Endodermal cell (in vitro differentiated cells): ENCODE data around the gene SRBD1. TPM values are rescaled to one million over a fixed set of nuclear protein-coding genes. Genes with fewer than 3 reads are reported as not detected.
A peak's percentile ranks its signal among the peaks of the same experiment; 100 is the strongest.

ENCODE experiments used
- DNase-seq: peaks from one replicate; pipeline ENCODE4 v3.0.0-alpha.2; 2017
- H3K27ac ChIP-seq: 2 replicates; pipeline ENCODE4 v1.5.1; 2013; ENCODE audit warnings: mild to moderate bottlenecking, low read depth, low read length, moderate library complexity
- H3K27me3 ChIP-seq: 2 replicates; pipeline ENCODE4 v1.6.1; 2013; ENCODE audit warnings: mild to moderate bottlenecking, low read length, moderate library complexity; ENCODE audit not compliant: insufficient read depth, control insufficient read depth, poor library complexity, severe bottlenecking
- H3K36me3 ChIP-seq: 2 replicates; pipeline ENCODE4 v1.7.0; 2013; ENCODE audit warnings: mild to moderate bottlenecking, low read length, moderate library complexity; ENCODE audit not compliant: control insufficient read depth, insufficient read depth
- H3K4me1 ChIP-seq: one replicate; pipeline ENCODE4 v1.7.0; 2013; ENCODE audit warnings: low read length; ENCODE audit not compliant: control insufficient read depth, insufficient read depth
- H3K4me3 ChIP-seq: 2 replicates; pipeline ENCODE4 v1.5.1; 2013; ENCODE audit warnings: mild to moderate bottlenecking, low read length, moderate library complexity
- H3K9ac ChIP-seq: 2 replicates; pipeline ENCODE4 v1.6.1; 2013; ENCODE audit warnings: mild to moderate bottlenecking, low read length, moderate library complexity; ENCODE audit not compliant: poor library complexity, severe bottlenecking; ENCODE audit errors: extremely low read depth
- H3K9me3 ChIP-seq: 2 replicates; pipeline ENCODE4 v1.6.1; 2013; ENCODE audit warnings: mild to moderate bottlenecking, low read length, moderate library complexity; ENCODE audit not compliant: control insufficient read depth
- H3K27ac Mint-ChIP-seq: 2 replicates; pipeline ENCODE4 v1.8.0; 2020; ENCODE audit warnings: mixed read lengths
- H3K27me3 Mint-ChIP-seq: 2 replicates; pipeline ENCODE4 v1.8.0; 2021; ENCODE audit warnings: mild to moderate bottlenecking, mixed read lengths; ENCODE audit not compliant: insufficient read depth
- H3K36me3 Mint-ChIP-seq: 2 replicates; pipeline ENCODE4 v1.8.0; 2020; ENCODE audit warnings: low read depth, mixed read lengths
- H3K4me1 Mint-ChIP-seq: 2 replicates; pipeline ENCODE4 v1.8.0; 2020; ENCODE audit warnings: mixed read lengths
- H3K4me3 Mint-ChIP-seq: 2 replicates; pipeline ENCODE4 v1.8.0; 2020; ENCODE audit warnings: mild to moderate bottlenecking, moderate library complexity, mixed read lengths
- H3K9me3 Mint-ChIP-seq: 2 replicates; pipeline ENCODE4 v1.8.0; 2020; ENCODE audit warnings: mild to moderate bottlenecking, mixed read lengths
- WGBS, 2 experiments: methylation state at CpG; one replicate each; pipeline versions ENCODE4 v1.1.5 to v1.1.7; 2013; ENCODE audit warnings: missing lambda C conversion rate in 2 of 2, mixed read lengths in 1 of 2; ENCODE audit not compliant: insufficient coverage in 1 of 2, insufficient read length in 1 of 2; 5-methylcytosine and 5-hydroxymethylcytosine counted together
- total RNA-seq, 2 donors: library from RNA; stranded (reverse); fragmentation: NEBNext Ultra II Directional in 1 of 2; extraction: Animal tissue kit (Norgen Biotek cat#: 25700) in 1 of 2; gene quantifications; 2 replicates in 1 of 2; 3 replicates in 1 of 2; pipeline ENCODE4 v1.2.1, GENCODE V29; 2021
- TF ChIP-seq, protein P1 (sequence below): fragments of 200-600 bp; sonication (generic); conservative IDR thresholded peaks from 2 replicates; pipeline ENCODE4 v1.5.0; 2021; ENCODE audit warnings: antibody characterized with exemption, mild to moderate bottlenecking

The SRBD1 gene
- total RNA-seq, 2 donors from 2014 or later: 17.7 to 19.6 TPM

DNA sequence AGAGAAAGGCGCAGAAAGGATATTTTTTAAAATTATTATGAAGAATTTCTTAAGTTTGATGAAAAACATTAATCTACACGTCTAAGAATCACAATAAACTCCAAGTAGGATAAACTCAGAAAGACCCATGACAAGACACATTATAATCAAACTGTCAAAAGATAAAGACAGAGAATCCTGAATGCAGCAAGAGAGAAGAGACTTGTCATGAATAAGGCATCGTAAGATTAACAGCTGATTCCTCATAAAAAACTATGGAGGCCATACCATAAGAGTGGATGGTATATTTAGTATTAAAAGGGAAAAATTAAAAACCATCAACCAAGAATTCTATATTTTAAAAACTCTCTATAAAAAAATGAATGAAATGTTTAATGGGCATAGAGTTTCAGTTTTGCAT is 39.1 kb downstream of the SRBD1 start:
- peaks cover 5% of the 10 kb centered on the region for H3K9me3 Mint-ChIP-seq
- no peaks in the 10 kb centered on the region for H3K27me3 ChIP-seq
- no peaks in the 10 kb centered on the region for H3K4me1 ChIP-seq
- H3K9me3 ChIP-seq: peaks cover 8% of the 10 kb centered on the region
- TF ChIP-seq, protein P1, sequence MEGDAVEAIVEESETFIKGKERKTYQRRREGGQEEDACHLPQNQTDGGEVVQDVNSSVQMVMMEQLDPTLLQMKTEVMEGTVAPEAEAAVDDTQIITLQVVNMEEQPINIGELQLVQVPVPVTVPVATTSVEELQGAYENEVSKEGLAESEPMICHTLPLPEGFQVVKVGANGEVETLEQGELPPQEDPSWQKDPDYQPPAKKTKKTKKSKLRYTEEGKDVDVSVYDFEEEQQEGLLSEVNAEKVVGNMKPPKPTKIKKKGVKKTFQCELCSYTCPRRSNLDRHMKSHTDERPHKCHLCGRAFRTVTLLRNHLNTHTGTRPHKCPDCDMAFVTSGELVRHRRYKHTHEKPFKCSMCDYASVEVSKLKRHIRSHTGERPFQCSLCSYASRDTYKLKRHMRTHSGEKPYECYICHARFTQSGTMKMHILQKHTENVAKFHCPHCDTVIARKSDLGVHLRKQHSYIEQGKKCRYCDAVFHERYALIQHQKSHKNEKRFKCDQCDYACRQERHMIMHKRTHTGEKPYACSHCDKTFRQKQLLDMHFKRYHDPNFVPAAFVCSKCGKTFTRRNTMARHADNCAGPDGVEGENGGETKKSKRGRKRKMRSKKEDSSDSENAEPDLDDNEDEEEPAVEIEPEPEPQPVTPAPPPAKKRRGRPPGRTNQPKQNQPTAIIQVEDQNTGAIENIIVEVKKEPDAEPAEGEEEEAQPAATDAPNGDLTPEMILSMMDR: no peak
- H3K4me1 Mint-ChIP-seq: peaks cover 14% of the 10 kb centered on the region
- no peak overlapping the region for H3K4me3 ChIP-seq
- H3K36me3 Mint-ChIP-seq: peaks cover 30% of the 10 kb centered on the region
- H3K27ac ChIP-seq: no peak overlapping the region
- 100% methylated on average over 1 of the region's 3 CpGs; no CpG with 5 or more reads in 1 of the 2 experiments for WGBS, 2 experiments
- H3K36me3 ChIP-seq: peaks cover 27% of the 10 kb centered on the region
- H3K27ac Mint-ChIP-seq: no peak overlapping the region
- H3K9ac ChIP-seq: no peak overlapping the region
- H3K4me3 Mint-ChIP-seq: no peak overlapping the region
- DNase-seq: no peak
- H3K27me3 Mint-ChIP-seq: no peaks in the 10 kb centered on the region

GRCh38 chr2:45570671-45571334 is 40.3 kb downstream of the SRBD1 start:
- Histone ChIP-seq H3K27me3 (no peaks in the 10 kb centered on the region), H3K9me3 (peaks cover 8% of the 10 kb centered on the region), H3K4me3 (no peak overlapping the region), H3K27ac (no peak overlapping the region), H3K9ac (no peak overlapping the region), H3K36me3 (peaks cover 27% of the 10 kb centered on the region), H3K4me1 (no peaks in the 10 kb centered on the region)
- WGBS, 2 experiments: 77 to 90% methylated on average over 3 of the region's 3 CpGs
- TF ChIP-seq, protein P1: no peak
- Mint-ChIP-seq H3K27me3 (no peaks in the 10 kb centered on the region), H3K4me3 (no peak overlapping the region), H3K27ac (no peak overlapping the region), H3K9me3 (peaks cover 5% of the 10 kb centered on the region), H3K4me1 (peaks cover 14% of the 10 kb centered on the region), H3K36me3 (peaks cover 28% of the 10 kb centered on the region)
- DNase-seq: peak; percentile 66

DNA sequence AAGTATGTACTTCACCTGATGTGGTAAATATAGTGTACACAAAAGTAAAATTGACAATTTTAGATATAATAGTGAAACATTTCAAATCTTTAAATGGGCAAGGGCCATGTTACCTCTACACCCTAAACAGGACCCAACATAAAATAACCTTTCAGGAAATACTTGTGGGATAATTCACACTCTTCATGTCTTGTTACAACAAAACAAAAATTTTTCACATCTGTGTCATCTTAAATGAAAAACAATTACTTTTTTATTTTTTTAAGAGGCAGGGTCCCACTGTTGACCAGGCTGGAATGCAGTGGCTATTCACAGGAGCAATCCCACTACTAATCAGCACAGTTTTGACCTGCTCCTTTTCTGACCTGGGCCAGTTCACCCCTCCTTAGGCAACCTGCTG is 42.1 kb downstream of the SRBD1 start:
- peaks cover 27% of the 10 kb centered on the region for H3K36me3 Mint-ChIP-seq
- H3K27me3 ChIP-seq: no peaks in the 10 kb centered on the region
- no peak for DNase-seq
- no peak overlapping the region for H3K4me3 Mint-ChIP-seq
- H3K27ac Mint-ChIP-seq: no peak overlapping the region
- peaks cover 14% of the 10 kb centered on the region for H3K4me1 Mint-ChIP-seq
- TF ChIP-seq, protein P1: no peak
- H3K9me3 Mint-ChIP-seq: peaks cover 5% of the 10 kb centered on the region
- no peak overlapping the region for H3K9ac ChIP-seq
- H3K4me1 ChIP-seq: no peaks in the 10 kb centered on the region
- H3K27ac ChIP-seq: no peak overlapping the region
- H3K27me3 Mint-ChIP-seq: no peaks in the 10 kb centered on the region
- peaks cover 8% of the 10 kb centered on the region for H3K9me3 ChIP-seq
- no peak overlapping the region for H3K4me3 ChIP-seq
- peaks cover 17% of the 10 kb centered on the region for H3K36me3 ChIP-seq
